Gastroesophageal sphincter (tissue), 4 donors: ENCODE results near the gene SHTN1. TPM values are rescaled to one million over a fixed set of nuclear protein-coding genes. Genes with fewer than 3 reads are reported as not detected.

Experiments used
- ATAC-seq: fragments of 150-250 bp; one replicate; pipeline ENCODE4 v1.9.1; 2016; ENCODE audit warnings: mild to moderate bottlenecking, moderate library complexity
- H3K27ac ChIP-seq, 4 donors: fragments of 200-600 bp; sonication (generic) in 3 of 4; 1 replicate in 3 of 4; 2 replicates in 1 of 4; pipeline ENCODE4 v1.5.1; 2016 to 2019
- H3K27me3 ChIP-seq: fragments of 200-600 bp; sonication (generic); one replicate; pipeline ENCODE4 v1.5.1; 2019
- H3K36me3 ChIP-seq, 2 donors: fragments of 200-600 bp; sonication (generic); one replicate each; pipeline ENCODE4 v1.5.1; 2019; ENCODE audit warnings: control low read depth in 1 of 2
- H3K4me1 ChIP-seq, 3 donors: fragments of 200-600 bp; sonication (generic); 1 replicate in 2 of 3; 2 replicates in 1 of 3; pipeline ENCODE4 v1.5.1; 2016 to 2019; ENCODE audit warnings: control low read depth in 2 of 3
- H3K4me3 ChIP-seq, 2 donors: fragments of 200-600 bp; sonication (generic); one replicate each; pipeline ENCODE4 v1.5.1; 2019; ENCODE audit warnings: mild to moderate bottlenecking in 1 of 2, moderate library complexity in 1 of 2
- H3K9me3 ChIP-seq, 3 donors: fragments of 200-600 bp; sonication (generic); one replicate each; pipeline ENCODE4 v1.5.1; 2017 to 2019; ENCODE audit warnings: control low read depth in 2 of 3
- EP300 ChIP-seq: sonication (generic); formaldehyde crosslinking; IDR thresholded peaks from one replicate; pipeline ENCODE4 v1.6.1; 2017; ENCODE audit warnings: antibody characterized with exemption, mild to moderate bottlenecking
- POLR2A ChIP-seq, 2 donors: fragments of 450-650 bp; IDR thresholded peaks; one replicate each; pipeline ENCODE4 v1.6.1; 2017; ENCODE audit warnings: antibody characterized with exemption in 2 of 2, mild to moderate bottlenecking in 2 of 2, moderate library complexity in 1 of 2
- POLR2AphosphoS5 ChIP-seq: sonication (generic); formaldehyde crosslinking; IDR thresholded peaks from one replicate; pipeline ENCODE4 v1.6.1; 2017; ENCODE audit warnings: antibody characterized with exemption
- WGBS, 2 donors: methylation state at CpG; one replicate each; pipeline ENCODE4 v1.1.5; 2018; ENCODE audit warnings: low coverage in 1 of 2; 5-methylcytosine and 5-hydroxymethylcytosine counted together
- total RNA-seq, 4 donors: library from RNA; depleted of rRNA; stranded (reverse); fragments of >200 nt; gene quantifications; one replicate each; pipeline ENCODE4 v1.1.0, GENCODE V29; 2016
- TF ChIP-seq, protein P1 (sequence below), 4 experiments: fragments of 200-600 bp in 2 of 4; fragments of 450-650 bp in 2 of 4; sonication (generic) in 1 of 4; IDR thresholded peaks; one replicate each; pipeline ENCODE4 v1.5.1; 2017 to 2019; ENCODE audit warnings: antibody characterized with exemption in 4 of 4, mild to moderate bottlenecking in 2 of 4, moderate library complexity in 2 of 4

Gene SHTN1
- total RNA-seq, 4 donors from 2014 or later, result 4.3 to 9.2 (median 6.3) TPM

DNA sequence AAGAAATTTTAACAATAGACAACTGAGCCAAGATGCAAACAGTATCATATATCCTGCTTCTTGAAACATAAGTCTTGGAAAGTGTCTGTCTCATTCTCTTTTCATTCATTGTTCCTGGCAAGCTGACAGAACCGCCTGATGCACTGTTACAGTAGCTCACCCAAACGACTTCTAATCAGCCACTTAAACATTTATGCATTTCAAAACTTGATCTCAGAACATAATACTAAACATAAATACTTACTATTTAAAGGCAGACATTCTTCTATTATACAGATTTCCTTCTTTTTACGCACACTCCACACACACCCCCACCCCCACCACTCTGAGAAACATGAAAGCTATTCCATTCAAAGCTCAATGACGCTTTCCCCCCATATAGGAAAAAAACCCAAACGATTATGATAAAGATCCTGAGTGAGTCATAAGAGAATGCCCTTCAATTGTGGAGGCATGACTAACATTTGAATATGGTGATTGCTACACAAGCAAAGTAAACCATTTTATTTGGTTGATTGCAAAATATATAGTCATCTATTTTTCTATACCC is 30.5 kb downstream of the SHTN1 start:
- H3K27ac ChIP-seq, result no peak overlapping the region
- ATAC-seq, result no peak
- no peaks in the 10 kb centered on the region for H3K27me3 ChIP-seq
- H3K4me3 ChIP-seq, result no peak overlapping the region
- H3K9me3 ChIP-seq, result no peaks in the 10 kb centered on the region
- no peaks in the 10 kb centered on the region for H3K4me1 ChIP-seq
- TF ChIP-seq, protein P1, sequence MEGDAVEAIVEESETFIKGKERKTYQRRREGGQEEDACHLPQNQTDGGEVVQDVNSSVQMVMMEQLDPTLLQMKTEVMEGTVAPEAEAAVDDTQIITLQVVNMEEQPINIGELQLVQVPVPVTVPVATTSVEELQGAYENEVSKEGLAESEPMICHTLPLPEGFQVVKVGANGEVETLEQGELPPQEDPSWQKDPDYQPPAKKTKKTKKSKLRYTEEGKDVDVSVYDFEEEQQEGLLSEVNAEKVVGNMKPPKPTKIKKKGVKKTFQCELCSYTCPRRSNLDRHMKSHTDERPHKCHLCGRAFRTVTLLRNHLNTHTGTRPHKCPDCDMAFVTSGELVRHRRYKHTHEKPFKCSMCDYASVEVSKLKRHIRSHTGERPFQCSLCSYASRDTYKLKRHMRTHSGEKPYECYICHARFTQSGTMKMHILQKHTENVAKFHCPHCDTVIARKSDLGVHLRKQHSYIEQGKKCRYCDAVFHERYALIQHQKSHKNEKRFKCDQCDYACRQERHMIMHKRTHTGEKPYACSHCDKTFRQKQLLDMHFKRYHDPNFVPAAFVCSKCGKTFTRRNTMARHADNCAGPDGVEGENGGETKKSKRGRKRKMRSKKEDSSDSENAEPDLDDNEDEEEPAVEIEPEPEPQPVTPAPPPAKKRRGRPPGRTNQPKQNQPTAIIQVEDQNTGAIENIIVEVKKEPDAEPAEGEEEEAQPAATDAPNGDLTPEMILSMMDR (IDR thresholded peaks at IDR 0.05), result no peak
- TF ChIP-seq EP300 (no peak), POLR2A (IDR thresholded peaks at IDR 0.05) (no peak), POLR2AphosphoS5 (no peak)
- H3K36me3 ChIP-seq, result no peaks in the 10 kb centered on the region
- 55 to 63% methylated on average over 5 of the region's 5 CpGs for WGBS, 2 donors

DNA sequence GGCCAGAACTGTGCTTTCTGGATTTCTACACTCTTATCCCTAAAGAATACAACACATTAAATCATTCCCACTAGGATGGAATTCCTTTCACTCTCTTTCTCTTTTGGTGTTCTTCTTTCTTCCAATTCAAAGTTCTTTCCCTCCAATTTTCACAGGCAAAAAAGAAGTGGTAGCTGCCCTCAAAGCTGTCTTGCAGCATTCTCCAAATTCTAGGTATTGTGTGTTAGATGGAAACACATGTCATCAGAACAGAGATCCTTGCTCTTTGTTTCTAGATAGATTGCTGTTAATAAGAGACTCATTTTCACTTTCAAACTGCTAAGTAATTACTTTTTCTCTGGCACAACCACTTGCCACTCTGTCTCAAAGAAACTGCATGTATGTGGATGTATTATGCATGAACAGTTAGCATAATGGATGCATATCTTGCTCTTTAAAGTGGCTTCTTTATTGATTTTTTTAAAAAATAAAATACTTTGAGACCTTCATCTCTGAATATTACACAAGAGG is 31.0 kb downstream of the SHTN1 start:
- H3K4me3 ChIP-seq, result no peak overlapping the region
- H3K27ac ChIP-seq, result no peak overlapping the region
- H3K4me1 ChIP-seq, result no peaks in the 10 kb centered on the region
- no peak for ATAC-seq
- H3K9me3 ChIP-seq, result no peaks in the 10 kb centered on the region
- no peaks in the 10 kb centered on the region for H3K27me3 ChIP-seq
- H3K36me3 ChIP-seq, result no peaks in the 10 kb centered on the region
- TF ChIP-seq EP300 (no peak), POLR2AphosphoS5 (no peak), POLR2A (IDR thresholded peaks at IDR 0.05) (no peak)
- TF ChIP-seq, protein P1 (IDR thresholded peaks at IDR 0.05), result no peak

DNA sequence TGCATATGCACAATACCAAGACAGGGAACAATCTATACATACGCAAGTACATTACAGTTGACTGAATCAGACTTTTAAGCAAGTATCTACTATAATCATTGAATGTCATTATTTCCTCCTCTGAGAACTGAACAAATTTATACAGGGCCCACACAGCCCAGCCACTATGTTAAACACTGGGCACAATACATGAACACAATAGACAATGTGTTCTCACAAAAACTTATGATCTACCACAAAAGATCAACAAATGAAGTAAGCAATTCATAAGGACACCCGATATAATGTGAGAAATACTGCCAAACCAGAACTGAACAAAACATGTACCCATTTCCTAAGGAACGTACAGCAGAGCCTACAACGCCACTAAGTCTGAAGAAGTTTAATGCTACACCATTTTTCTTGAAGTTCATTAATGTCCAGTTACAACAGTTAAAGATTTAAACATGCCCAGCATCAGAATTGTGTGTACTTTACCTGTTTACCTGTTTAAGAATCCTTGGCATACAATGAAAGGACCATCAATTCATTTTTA is 31.5 kb downstream of the SHTN1 start:
- no peaks in the 10 kb centered on the region for H3K4me1 ChIP-seq
- TF ChIP-seq POLR2A (IDR thresholded peaks at IDR 0.05) (no peak), POLR2AphosphoS5 (no peak), EP300 (no peak)
- TF ChIP-seq, protein P1 (IDR thresholded peaks at IDR 0.05), result no peak
- WGBS, 2 donors, result 85 to 88% methylated on average over 2 to 4 of the region's 4 CpGs

DNA sequence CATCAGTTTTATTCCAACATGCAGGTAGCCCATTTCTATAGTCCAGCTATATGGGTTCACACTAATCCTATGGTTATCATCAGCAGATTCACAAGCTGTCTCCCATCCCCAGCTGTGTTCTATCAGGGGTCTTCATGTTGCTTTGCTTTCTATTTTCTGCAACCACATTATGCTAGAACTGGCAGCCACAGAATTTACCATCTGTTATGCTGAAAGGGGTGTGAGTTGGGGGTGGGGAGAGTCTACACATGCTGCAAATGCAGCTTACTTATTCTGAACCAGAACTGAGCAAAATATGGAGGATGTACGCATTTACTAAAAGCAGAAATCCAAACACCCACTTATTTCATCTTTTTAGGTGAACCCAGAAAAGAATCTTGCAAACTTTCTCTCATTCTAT is 32.9 kb downstream of the SHTN1 start:
- Histone ChIP-seq H3K27ac (no peak overlapping the region), H3K27me3 (no peaks in the 10 kb centered on the region), H3K9me3 (no peaks in the 10 kb centered on the region), H3K4me1 (no peaks in the 10 kb centered on the region), H3K36me3 (no peaks in the 10 kb centered on the region), H3K4me3 (no peak overlapping the region)
- no peak for ATAC-seq
- no peak for TF ChIP-seq POLR2A (IDR thresholded peaks at IDR 0.05)
- TF ChIP-seq EP300, result no peak
- TF ChIP-seq, protein P1 (IDR thresholded peaks at IDR 0.05), result no peak
- TF ChIP-seq POLR2AphosphoS5, result no peak
- 83 to 91% methylated on average over 1 of the region's 1 CpG for WGBS, 2 donors

More for the DNA sequence above, 31.5 kb downstream of the SHTN1 start:
- Histone ChIP-seq H3K27me3 (no peaks in the 10 kb centered on the region), H3K9me3 (no peaks in the 10 kb centered on the region), H3K36me3 (no peaks in the 10 kb centered on the region), H3K27ac (no peak overlapping the region), H3K4me3 (no peak overlapping the region)
- no peak for ATAC-seq

DNA sequence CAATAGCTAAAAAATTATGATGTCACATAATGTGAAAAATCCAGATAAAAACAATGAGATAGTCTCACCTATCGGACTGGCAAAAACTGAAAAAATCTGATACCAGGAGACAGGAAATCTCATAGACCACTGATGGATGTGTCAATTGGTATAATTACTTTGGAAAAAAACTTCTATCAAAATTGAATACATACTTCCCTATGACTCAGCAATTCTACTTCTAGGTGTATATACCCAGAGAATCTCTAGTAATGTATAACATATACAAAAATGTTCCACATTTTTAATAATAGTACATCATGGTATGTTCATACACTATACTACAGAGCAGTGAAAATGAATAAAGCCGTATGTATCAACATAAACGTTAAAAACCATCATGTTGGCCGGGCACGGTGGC is 34.9 kb downstream of the SHTN1 start:
- no peaks in the 10 kb centered on the region for H3K9me3 ChIP-seq
- TF ChIP-seq, protein P1 (IDR thresholded peaks at IDR 0.05), result no peak
- TF ChIP-seq POLR2AphosphoS5, result no peak
- TF ChIP-seq POLR2A (IDR thresholded peaks at IDR 0.05), result no peak
- TF ChIP-seq EP300, result no peak
- no peaks in the 10 kb centered on the region for H3K27me3 ChIP-seq
- no peak overlapping the region for H3K27ac ChIP-seq
- H3K36me3 ChIP-seq, result peaks cover 0 to 6% of the 10 kb centered on the region in 2 donors
- H3K4me1 ChIP-seq, result no peaks in the 10 kb centered on the region
- no peak overlapping the region for H3K4me3 ChIP-seq
- ATAC-seq, result no peak
- 96 to 100% methylated on average over 2 to 5 of the region's 5 CpGs for WGBS, 2 donors
